Vagina (tissue), 2 donors: Measurements from ENCODE around the gene MAN1C1.

Experiments used
- CTCF ChIP-seq, 3 experiments: fragments of 450-650 bp in 2 of 3; fragments of 200-600 bp in 1 of 3; sonication (generic) in 1 of 3; IDR thresholded peaks; one replicate each; pipeline ENCODE4 v1.5.1; 2017 to 2019; ENCODE audit warnings: antibody characterized with exemption in 3 of 3, mild to moderate bottlenecking in 2 of 3, moderate library complexity in 2 of 3
- POLR2A ChIP-seq, 2 donors: fragments of 450-650 bp; IDR thresholded peaks; one replicate each; pipeline ENCODE4 v1.6.1; 2017; ENCODE audit warnings: antibody characterized with exemption in 2 of 2, mild to moderate bottlenecking in 2 of 2, moderate library complexity in 2 of 2
- POLR2AphosphoS5 ChIP-seq, 2 donors: sonication (generic); formaldehyde crosslinking; IDR thresholded peaks; one replicate each; pipeline ENCODE4 v1.9.0; 2017; ENCODE audit warnings: antibody characterized with exemption in 2 of 2, mild to moderate bottlenecking in 2 of 2, low read depth in 1 of 2; ENCODE audit not compliant: insufficient read depth in 1 of 2

GRCh38 chr1:25818569-25818968 lies 202.0 kb downstream of the MAN1C1 start:
- no peak for TF ChIP-seq CTCF (IDR thresholded peaks at IDR 0.05)
- TF ChIP-seq POLR2AphosphoS5 (IDR thresholded peaks at IDR 0.05; ENCODE audit: insufficient read depth in 1 of 2, low read depth in 1 of 2) = no peak
- TF ChIP-seq POLR2A (IDR thresholded peaks at IDR 0.05) = no peak
